Epithelial cell of prostate (primary cell): ENCODE results near the gene TAS2R40.
A peak's percentile ranks its signal among the peaks of the same experiment; 100 is the strongest.
"Not testable (repeated sequence)": the region's sequence is repeated elsewhere in the genome, so short reads cannot be mapped to it uniquely, and the experiment has no call there.

Experiments used
- DNase-seq: peaks from one replicate; pipeline ENCODE4 v3.0.0-alpha.2; 2011; ENCODE audit warnings: low read depth, low spot score
- H3K27ac ChIP-seq: fragments of 450-650 bp; 2 replicates; pipeline ENCODE4 v1.5.1; 2017; ENCODE audit warnings: mild to moderate bottlenecking

Gene TAS2R40

DNA sequence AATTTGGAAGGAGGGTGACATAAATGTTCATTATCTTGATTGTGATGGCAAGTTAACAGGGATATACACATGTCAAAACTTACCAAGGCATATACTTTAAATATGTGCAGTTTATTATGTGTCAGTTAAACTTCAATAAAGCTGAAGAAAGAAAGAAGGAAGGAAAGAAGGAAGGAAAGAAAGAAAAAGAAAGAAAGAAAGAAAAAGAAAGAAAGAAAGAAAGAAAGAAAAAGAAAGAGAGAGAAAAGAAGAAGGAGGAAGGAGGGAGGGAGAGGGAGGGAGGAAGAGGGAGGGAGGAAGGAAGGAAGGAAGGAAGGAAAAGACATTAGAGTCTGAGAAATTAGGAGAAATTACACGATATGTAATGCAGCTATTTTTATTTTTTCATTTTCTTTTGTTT lies 25.5 kb downstream of the TAS2R40 start:
- no peak overlapping the region for H3K27ac ChIP-seq
- no peak for DNase-seq

DNA sequence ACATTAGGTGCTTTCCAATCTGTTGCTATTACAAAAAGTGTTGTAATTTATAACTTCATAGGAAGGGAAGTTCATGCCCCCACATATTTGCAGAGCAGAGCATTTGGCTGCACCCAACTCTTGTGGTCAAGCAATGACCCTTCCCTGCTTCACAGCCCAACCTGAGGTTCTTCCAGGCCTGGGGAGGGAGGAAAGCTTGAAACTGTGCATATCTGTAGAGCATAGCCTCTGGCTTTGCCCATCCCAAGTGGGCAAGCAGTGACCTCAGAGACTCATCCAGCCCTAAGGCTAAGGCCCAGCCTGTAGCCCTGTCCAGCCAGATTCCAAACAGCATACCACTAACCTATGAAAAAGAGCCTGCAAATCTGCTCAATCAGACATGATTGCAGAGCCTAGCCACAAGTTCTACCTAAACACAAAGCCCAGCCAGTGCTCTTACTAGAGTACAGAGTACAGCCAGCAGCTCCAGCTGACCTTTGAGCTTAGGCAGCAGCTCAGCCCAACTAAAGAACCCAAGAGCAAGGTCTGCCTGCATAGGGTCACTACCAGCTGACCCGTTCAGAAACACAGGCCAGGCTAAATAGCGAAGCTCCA lies 27.0 kb downstream of the TAS2R40 start:
- no peak for DNase-seq
- H3K27ac ChIP-seq: no peak overlapping the region

DNA sequence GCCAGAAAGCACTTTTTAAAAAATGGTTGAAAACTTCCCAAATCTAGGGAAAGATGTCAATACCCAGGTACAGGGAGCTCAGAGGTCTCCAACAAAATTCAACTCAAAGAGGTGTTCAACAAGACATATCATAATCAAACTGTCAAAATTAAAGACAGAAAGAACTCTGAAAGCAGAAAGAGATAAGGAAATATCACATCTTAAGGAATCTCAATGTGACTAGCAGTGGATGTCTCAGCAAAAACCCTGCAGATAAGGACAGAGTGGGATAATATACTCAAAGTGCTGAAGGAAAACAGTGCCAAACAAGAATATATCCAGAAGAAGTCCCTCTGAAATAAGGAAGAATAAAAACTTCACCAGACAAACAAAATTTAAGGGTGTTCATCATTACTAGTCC lies 28.4 kb downstream of the TAS2R40 start:
- H3K27ac ChIP-seq: no peak overlapping the region
- no peak for DNase-seq

DNA sequence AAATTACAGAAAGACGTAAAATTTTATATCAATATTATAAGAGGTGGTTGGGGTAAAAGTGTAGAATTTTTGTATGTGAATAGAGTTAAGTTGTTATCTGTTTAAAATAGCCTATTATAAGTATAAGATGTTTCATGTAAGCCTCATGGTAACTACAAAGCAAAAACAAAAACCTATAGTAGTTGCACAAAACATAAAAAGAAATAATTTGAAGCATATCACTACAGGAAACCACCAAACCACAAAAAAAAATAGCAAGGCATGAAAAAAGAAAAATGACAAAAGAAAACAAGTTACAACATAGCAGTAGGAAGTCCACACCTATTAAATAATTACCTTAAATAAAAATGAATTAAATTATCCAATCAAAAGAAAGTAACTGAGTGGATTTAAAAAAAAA lies 29.0 kb downstream of the TAS2R40 start:
- H3K27ac ChIP-seq: no peak overlapping the region
- no peak for DNase-seq

DNA sequence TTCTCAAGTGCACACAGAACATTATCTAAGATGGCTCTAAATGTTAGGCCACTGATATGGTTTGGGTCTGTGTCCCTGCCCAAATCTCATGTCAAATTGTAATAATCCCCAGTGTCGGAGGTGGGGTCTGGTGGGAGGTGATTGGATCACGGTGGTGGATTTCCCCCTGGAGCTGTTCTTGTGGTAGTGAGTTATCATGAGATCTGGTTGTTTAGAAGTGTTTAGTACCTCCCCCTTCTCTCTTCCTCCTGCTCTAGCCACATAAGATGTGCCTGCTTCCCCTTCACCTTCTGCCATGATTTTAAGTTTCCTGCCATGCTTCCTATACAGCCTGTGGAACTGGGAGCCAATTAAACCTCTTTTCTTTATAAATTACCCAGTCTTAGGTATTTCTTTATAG lies 30.2 kb downstream of the TAS2R40 start:
- no peak overlapping the region for H3K27ac ChIP-seq
- no peak for DNase-seq

DNA sequence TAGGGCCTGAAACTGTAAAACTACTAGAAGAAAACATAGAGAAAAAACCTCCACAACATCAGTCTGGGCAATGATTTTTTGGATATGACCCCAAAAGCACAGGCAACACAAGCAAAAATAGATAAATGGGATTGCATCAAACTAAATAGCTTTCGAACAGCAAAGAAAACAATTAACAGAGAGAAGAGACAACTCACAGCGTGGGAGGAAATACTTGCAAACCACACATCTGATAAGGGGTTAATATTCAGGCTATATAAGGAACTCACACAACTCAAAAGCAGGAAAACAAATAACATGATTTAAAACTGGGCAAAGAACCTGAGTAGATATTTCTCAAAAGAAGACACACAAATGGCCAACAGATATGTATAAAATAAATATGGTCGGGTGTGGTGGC lies 33.7 kb downstream of the TAS2R40 start:
- no peak for DNase-seq
- H3K27ac ChIP-seq: no peak overlapping the region

DNA sequence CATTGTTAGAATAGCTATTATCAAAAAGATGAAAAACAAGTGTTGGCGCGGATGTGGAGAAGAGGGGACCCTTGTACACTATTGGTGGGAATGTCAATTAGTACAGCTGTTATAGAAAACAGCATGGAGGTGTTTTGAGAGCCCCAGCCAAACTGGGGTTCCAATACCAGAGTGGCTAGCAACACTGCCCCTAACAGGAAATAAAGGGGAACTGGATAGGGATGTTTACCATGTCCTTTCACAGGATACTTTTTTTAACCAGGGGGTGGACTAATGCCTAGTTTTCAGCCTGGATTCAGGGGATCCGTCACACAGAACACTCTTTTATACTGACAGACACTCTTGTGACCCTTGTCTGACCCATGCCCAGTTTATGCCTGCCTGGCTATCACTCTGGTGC lies 34.5 kb downstream of the TAS2R40 start:
- no peak overlapping the region for H3K27ac ChIP-seq
- no peak for DNase-seq

DNA sequence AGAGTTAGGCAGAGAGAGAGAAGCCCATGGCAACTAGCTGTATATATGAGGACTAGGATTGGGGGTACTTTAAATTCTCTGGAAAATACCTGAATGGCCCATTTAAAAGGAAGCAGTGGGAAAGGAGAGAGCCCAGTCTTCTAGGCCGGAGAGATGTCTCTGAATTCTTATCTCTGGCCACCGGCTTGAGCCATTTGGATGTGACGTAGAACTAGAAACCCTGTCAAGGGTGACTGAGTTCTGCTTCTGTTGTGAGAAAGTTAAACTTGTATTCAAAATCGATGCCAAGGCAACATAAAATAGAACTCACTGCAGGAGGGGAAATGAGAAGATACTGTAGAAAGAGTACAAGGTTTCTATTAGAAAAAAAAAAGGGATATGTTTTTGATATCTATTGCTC lies 35.1 kb downstream of the TAS2R40 start:
- no peak overlapping the region for H3K27ac ChIP-seq
- DNase-seq: no peak

DNA sequence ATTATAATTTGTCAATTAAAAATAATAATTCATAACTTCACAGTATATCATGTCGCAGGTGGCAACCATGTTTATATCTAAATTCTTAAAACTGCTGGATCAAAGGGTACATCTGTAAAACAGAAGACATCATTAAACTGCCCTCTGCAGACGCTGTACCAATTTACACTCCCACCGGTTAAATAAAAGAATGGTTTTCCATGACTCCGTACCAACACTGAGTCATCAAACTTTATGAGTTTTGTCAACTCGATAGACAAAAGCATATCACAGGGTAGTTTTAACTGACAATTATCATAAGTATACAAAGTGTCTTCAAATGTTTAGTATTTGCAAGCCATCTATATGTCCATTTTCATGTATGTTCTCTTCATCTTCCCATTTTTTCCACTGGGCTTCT lies 35.7 kb downstream of the TAS2R40 start:
- no peak overlapping the region for H3K27ac ChIP-seq
- no peak for DNase-seq

DNA sequence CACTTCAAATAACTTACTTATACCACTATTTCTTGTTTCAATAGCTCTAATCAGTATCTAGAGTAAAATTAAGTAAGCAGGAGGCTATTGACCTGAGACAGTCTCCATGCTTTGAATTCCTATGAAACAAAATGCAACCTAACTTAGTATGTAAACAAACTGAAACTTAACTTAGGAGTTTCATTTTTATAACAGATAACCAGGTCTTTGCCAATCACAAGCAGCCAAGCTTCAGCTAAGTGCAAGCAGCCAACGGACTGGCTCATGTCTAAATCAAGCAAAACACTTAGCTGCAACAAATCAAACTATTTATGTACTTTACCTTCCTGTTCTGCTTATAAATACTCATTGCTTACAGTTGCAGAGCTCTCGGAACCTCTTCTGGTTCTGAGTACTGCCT lies 37.0 kb downstream of the TAS2R40 start:
- H3K27ac ChIP-seq: no peak overlapping the region
- no peak for DNase-seq

DNA sequence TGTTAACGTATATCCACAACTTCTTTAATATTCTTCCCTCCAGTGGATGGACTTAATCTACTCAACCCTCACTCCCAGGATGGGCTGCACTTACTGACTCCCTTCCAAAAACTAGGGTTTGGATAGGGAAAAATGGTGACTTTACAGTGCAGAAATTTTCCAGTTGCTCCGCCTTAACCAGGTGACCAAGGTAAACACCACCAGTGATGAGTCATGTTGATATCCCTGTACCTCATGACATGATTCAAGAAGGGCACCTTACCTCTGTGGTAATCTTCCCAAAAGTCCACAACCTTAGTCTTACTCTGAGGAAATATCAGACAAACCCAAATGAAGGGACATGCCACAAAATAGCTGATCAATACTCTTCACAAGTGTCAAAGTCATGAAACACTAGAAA lies 37.9 kb downstream of the TAS2R40 start:
- DNase-seq: peak; percentile 58
- no peak overlapping the region for H3K27ac ChIP-seq

DNA sequence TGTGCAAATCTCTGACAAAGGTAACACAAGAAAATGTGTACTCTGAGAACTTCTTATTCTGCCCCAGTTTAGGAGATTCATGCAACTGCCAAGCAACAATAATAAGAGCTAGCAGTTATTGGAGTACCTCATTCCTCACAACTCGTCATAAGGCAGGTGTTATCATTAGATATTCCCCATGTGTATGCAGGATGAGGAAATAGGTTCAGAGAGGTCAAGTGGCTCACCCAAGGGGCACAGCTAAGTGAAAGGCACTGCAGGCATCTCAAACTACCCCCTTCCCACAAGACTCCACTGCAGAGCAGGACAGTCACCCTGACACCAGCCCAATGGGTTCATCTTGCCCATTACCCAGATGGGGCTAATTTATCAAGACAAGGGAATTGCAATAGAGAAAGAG lies 40.1 kb downstream of the TAS2R40 start:
- DNase-seq: no peak
- no peak overlapping the region for H3K27ac ChIP-seq

DNA sequence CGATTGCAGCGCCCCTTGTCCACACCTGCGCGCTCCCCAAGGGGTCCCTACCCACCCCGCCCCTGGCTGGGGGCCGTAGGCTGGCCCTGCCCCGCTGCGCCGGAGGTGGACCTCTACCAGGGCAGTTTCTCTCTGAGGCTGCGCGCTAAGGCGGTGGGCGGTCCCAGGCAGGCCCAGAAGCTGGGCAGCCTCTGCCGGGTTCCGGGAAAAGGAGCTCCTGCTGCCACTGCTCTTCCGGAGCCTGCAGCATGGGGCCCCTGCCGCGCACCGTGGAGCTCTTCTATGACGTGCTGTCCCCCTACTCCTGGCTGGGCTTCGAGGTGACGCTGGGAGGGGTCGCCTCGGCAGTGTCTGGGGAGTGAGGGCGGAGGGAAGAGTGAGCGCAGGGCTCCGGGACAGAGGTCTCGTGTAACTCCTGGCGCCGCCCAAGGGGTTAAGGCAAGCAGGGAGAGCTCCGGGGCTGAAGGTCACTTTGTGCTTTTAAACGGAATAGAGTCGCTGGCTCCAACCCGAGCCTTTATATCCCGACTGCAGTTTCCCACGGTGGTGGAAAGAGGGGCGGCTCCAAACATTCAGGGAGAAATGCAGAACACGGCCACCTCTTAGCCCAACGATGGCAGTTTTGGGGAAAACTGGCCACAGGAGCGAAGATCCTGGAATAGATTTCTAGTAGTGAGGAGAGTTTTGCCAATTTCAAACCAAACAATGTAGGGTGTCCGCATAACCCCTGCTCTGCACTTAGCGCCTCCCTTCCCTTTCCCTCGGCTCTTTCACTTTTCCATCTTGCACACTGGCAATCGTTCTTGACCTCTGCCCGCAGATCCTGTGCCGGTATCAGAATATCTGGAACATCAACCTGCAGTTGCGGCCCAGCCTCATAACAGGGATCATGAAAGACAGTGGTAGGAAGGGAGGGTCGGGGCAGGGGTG lies 41.7 kb downstream of the TAS2R40 start, which contains the start of gene GSTK1:
TSS of gene GSTK1 (plus strand) at position 176 of the 930 bp plus-strand sequence. CDS start at position 249, 73 bp downstream.
- H3K27ac ChIP-seq: peak within 1 kb of the TSS; percentile 22
- DNase-seq: no peak

DNA sequence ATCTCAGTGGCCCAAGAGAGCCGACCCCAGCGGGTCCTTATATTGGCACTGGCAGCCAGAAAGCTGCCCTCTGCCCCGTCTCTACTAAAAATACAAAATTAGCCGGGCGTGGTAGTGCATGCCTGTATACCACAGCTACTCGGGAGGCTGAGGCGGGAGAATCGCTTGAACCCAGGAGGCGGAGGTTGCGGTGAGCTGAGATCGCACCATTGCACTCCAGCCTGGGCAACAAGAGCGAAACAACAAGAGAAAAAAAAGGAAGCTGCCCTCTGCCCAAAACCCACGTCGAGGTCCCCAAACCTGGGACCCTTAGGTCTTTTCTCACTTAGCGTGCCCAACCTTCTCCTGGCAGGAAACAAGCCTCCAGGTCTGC lies 42.3 kb downstream of the TAS2R40 start:
- not testable (repeated sequence) for DNase-seq, H3K27ac ChIP-seq

DNA sequence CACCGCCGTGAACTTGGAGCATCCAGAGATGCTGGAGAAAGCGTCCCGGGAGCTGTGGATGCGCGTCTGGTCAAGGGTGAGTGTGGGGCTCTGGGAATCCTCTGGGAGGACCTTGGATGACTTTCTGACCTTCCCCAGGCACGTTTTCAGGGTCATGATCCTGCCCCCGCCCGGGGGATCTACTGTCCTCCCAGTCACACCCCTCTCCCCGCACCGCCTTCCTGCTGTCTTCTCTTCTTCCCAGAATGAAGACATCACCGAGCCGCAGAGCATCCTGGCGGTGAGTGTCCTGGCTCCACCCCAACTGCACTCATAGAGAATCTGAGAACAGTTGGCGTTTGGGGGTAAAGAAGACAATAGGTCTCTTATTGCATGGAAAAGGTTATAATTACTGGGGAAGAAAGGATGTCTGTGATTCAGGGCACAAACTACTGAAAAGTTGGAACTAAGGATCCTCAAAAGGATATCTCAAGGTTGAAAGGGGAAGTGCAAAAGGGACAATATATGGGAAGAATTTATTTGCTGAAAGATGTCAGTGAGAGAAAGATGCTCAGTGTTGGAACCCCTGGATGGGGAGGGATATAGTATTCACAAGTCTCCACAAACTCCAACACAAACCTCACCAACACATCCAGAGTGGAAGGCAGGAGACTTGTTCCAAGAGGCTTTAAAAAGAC lies 43.3 kb downstream of the TAS2R40 start:
- no peak overlapping the region for H3K27ac ChIP-seq
- DNase-seq: no peak

DNA sequence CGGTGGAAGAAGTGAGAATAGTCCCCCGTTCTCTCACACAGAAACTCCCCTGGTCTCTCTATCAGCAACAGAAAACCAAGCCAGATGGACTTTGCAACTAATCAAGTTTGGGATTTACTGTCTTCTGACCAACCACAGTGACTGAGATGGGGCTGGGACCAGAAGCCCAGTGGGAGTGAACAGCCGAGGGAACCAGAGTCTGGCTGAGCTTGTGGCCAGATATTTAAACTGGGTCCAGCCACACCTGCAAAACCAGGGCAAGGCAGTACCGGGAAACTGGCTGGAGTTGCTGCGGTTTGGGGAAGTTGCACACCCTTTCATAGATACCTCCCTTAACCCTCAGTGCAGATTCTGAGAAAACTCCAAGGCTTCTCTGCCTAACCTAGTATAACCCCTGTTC lies 47.4 kb downstream of the TAS2R40 start:
- DNase-seq: no peak
- H3K27ac ChIP-seq: no peak overlapping the region

DNA sequence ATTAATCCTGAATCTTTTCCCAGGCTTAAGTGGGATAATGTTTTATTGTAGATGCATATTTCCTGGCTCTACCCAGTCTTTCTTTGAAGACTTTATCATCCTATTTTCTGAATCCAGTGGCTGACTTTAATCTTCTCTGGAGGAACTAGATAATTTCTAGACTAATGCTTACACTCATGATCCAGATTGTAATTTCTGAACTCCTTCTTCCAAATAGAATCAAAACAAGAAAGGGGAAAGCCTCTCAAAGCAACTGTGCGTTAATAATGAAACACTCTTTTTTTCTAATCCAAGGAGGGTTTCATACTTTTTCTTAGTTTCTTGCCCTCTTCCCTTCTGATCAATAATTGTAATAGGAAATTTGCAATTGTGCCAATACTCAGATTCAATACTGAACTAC lies 49.4 kb downstream of the TAS2R40 start:
- DNase-seq: no peak
- no peak overlapping the region for H3K27ac ChIP-seq
